ENCODE results near the gene RABGAP1L.

DNA sequence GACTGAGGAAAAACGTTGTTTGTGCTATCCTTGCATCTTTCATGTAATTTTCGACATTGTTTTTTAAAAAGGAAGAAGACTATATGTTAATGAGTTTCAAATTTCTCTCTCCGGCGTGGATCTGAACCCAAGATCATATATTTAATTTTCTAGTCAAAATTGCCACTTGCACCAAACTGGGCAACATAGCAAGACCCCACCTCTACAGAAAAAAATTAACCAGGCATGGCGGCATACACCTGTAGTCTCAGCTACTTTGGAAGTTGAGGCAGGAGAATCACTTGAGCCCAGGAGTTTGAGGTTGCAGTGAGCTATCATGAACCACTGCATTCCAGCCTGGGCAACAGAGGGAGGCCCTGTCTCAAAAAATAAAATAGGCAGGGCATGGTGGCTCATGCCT, 16.5 kb upstream of the RABGAP1L start:
- TF ChIP-seq, protein P1, sequence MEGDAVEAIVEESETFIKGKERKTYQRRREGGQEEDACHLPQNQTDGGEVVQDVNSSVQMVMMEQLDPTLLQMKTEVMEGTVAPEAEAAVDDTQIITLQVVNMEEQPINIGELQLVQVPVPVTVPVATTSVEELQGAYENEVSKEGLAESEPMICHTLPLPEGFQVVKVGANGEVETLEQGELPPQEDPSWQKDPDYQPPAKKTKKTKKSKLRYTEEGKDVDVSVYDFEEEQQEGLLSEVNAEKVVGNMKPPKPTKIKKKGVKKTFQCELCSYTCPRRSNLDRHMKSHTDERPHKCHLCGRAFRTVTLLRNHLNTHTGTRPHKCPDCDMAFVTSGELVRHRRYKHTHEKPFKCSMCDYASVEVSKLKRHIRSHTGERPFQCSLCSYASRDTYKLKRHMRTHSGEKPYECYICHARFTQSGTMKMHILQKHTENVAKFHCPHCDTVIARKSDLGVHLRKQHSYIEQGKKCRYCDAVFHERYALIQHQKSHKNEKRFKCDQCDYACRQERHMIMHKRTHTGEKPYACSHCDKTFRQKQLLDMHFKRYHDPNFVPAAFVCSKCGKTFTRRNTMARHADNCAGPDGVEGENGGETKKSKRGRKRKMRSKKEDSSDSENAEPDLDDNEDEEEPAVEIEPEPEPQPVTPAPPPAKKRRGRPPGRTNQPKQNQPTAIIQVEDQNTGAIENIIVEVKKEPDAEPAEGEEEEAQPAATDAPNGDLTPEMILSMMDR (IDR thresholded peaks at IDR 0.05), result no peak
- TF ChIP-seq EZH2phosphoT487 (IDR thresholded peaks at IDR 0.05) (no peak), EZH2 (IDR thresholded peaks at IDR 0.05) (no peak)
